T-cell (primary cell): ENCODE data around the gene GPR132. TPM values are rescaled to one million over a fixed set of nuclear protein-coding genes. Genes with fewer than 3 reads are reported as not detected.
A peak's percentile ranks its signal among the peaks of the same experiment; 100 is the strongest.
"Not testable (repeated sequence)": the region's sequence is repeated elsewhere in the genome, so short reads cannot be mapped to it uniquely, and the experiment has no call there.

Experiments
- ATAC-seq, 4 experiments: fragments of 200-7000 bp in 3 of 4; fragments of 150-1000 bp in 1 of 4; cut with Tn5 transposase; replicated peaks in 1 of 4; 1 replicate in 3 of 4; 2 replicates in 1 of 4; pipeline ENCODE4 v1.10.0; 2021; ENCODE audit warnings: moderate library complexity in 3 of 4, mild to moderate bottlenecking in 2 of 4, moderate number of reproducible peaks in 1 of 4
- CTCF ChIA-PET, 2 donors: fragments of 300-600 bp; sonication (Branson Sonifier 250); formaldehyde crosslinking; loops; one replicate each; lab custom pipeline; 2022; ENCODE audit warnings: antibody characterized with exemption in 2 of 2; lab: Charles Lee
- POLR2A ChIA-PET, 2 donors: fragments of 300-600 bp; sonication (Branson Sonifier 250); formaldehyde crosslinking; loops; one replicate each; lab custom pipeline; 2022; ENCODE audit warnings: antibody characterized with exemption in 2 of 2; lab: Charles Lee
- DNase-seq, 35 experiments: peaks; one replicate each; pipeline versions ENCODE4 v3.0.0 to v3.0.0-alpha.2; 2013 to 2023
- H3K27ac ChIP-seq: one replicate; pipeline ENCODE4 v1.5.1; 2013; ENCODE audit warnings: low read length
- H3K27me3 ChIP-seq, 2 experiments: replicated peaks in 1 of 2; 1 replicate in 1 of 2; 2 replicates in 1 of 2; pipeline versions ENCODE4 v1.6.1 to v1.7.0; 2013; ENCODE audit warnings: low read length in 1 of 2, mixed read lengths in 1 of 2; ENCODE audit not compliant: control insufficient read depth in 2 of 2, insufficient read depth in 2 of 2; ENCODE audit errors: extremely low read depth in 1 of 2
- H3K36me3 ChIP-seq, 2 donors: 1 replicate in 1 of 2; 2 replicates in 1 of 2; pipeline versions ENCODE4 v1.6.1 to v1.7.0; 2013; ENCODE audit warnings: low read length in 1 of 2; ENCODE audit not compliant: control insufficient read depth in 2 of 2, insufficient read depth in 1 of 2; ENCODE audit errors: extremely low read depth in 1 of 2
- H3K4me1 ChIP-seq, 2 experiments: 1 replicate in 1 of 2; 2 replicates in 1 of 2; pipeline versions ENCODE4 v1.6.1 to v1.7.0; 2013; ENCODE audit warnings: low read length in 2 of 2, mixed read lengths in 1 of 2; ENCODE audit not compliant: insufficient read depth in 2 of 2, control insufficient read depth in 1 of 2; ENCODE audit errors: extremely low read depth in 1 of 2
- H3K4me3 ChIP-seq, 2 donors: 1 replicate in 1 of 2; 2 replicates in 1 of 2; pipeline versions ENCODE4 v1.5.1 to v1.7.0; 2013; ENCODE audit warnings: mild to moderate bottlenecking in 2 of 2, low read length in 1 of 2, moderate library complexity in 1 of 2; ENCODE audit not compliant: control insufficient read depth in 1 of 2; ENCODE audit errors: extremely low read depth in 1 of 2
- H3K9me3 ChIP-seq: 2 replicates; pipeline ENCODE4 v1.7.0; 2013
- H3K27ac Mint-ChIP-seq, 2 donors: one replicate each; pipeline ENCODE4 v1.8.0; 2020 to 2021; ENCODE audit warnings: mild to moderate bottlenecking in 2 of 2, mixed read lengths in 2 of 2
- H3K27me3 Mint-ChIP-seq, 2 donors: one replicate each; pipeline ENCODE4 v1.8.0; 2021 to 2022; ENCODE audit warnings: mixed read lengths in 2 of 2
- H3K36me3 Mint-ChIP-seq: one replicate; pipeline ENCODE4 v1.8.0; 2021; ENCODE audit warnings: mixed read lengths
- H3K4me1 Mint-ChIP-seq, 3 donors: one replicate each; pipeline ENCODE4 v1.8.0; 2020 to 2022; ENCODE audit warnings: mixed read lengths in 3 of 3, mild to moderate bottlenecking in 1 of 3
- H3K4me3 Mint-ChIP-seq, 3 donors: one replicate each; pipeline ENCODE4 v1.8.0; 2020 to 2022; ENCODE audit warnings: mild to moderate bottlenecking in 3 of 3, mixed read lengths in 3 of 3, moderate library complexity in 3 of 3
- H3K9me3 Mint-ChIP-seq, 3 donors: one replicate each; pipeline ENCODE4 v1.8.0; 2020 to 2022; ENCODE audit warnings: mixed read lengths in 3 of 3
- WGBS: methylation state at CpG from one replicate; pipeline ENCODE4 v1.1.5; 2013; ENCODE audit warnings: missing lambda C conversion rate; ENCODE audit not compliant: insufficient coverage; 5-methylcytosine and 5-hydroxymethylcytosine counted together
- total RNA-seq, 35 experiments: library from RNA in 6 of 35; stranded (reverse) in 6 of 35; fragments of 120-200 nt in 1 of 35; gene quantifications; one replicate each; pipeline versions ENCODE4 v1.2.1 to v1.2.4 and lab custom pipeline; 2013 to 2026

Gene GPR132
- 10 to 100 TPM; 47.0 to 58.0 (median 49.7) TPM for total RNA-seq
- total RNA-seq (2013) = 31.2 TPM
- 32.3 to 261 (median 93.5) reads per million in 29 experiments for total RNA-seq (lab: John Stamatoyannopoulos, UW)

- no peaks in the 10 kb centered on the region for H3K27me3 Mint-ChIP-seq
- CTCF ChIA-PET = interaction anchor here in 1 of 2 donors (0.6 to 1.4 kb wide), 11 partner anchors 9 to 416 kb away, joined by 3 to 11 read pairs (median 4); partner anchors contain the start of genes BRF1, CDCA4 and CLBA1
Observed at GRCh38 chr14:105065280-105066228, at the start of gene GPR132. GPR132 (minus strand) TSS chr14:105065430; CDS start chr14:105055420, 10,010 bp downstream.

GRCh38 chr14:105109243-105109642 lies 44.0 kb upstream of the GPR132 start:
- DNase-seq, H3K9me3 Mint-ChIP-seq, H3K36me3 ChIP-seq, H3K4me3 ChIP-seq, H3K27ac ChIP-seq, ATAC-seq, H3K36me3 Mint-ChIP-seq, POLR2A ChIA-PET, H3K4me3 Mint-ChIP-seq, H3K27ac Mint-ChIP-seq, H3K4me1 ChIP-seq, H3K4me1 Mint-ChIP-seq, H3K9me3 ChIP-seq: not testable (repeated sequence)
- H3K27me3 ChIP-seq = peaks cover 4 to 13% of the 10 kb centered on the region in 2 experiments
- H3K27me3 Mint-ChIP-seq = peaks cover 15 to 26% of the 10 kb centered on the region in 2 donors
- WGBS = 97% methylated on average over 7 of the region's 8 CpGs
- CTCF ChIA-PET = interaction anchor here in 1 of 2 donors (0.7 kb wide), 1 partner anchor 443 kb away, joined by 3 read pairs; no protein-coding TSS in a partner anchor

More at GRCh38 chr14:105065280-105066228, at the start of gene GPR132:
- H3K27ac ChIP-seq = peak within 1 kb of the TSS; percentile 96
- peaks cover 43 to 99% of the 10 kb centered on the region in 2 experiments for H3K4me1 ChIP-seq
- peak within 1 kb of the TSS; percentile 80 to 85 (median 82) for H3K4me3 Mint-ChIP-seq
- H3K27me3 ChIP-seq = no peaks in the 10 kb centered on the region
- peak; percentile 61 to 98 (median 93) for DNase-seq
- H3K9me3 Mint-ChIP-seq = no peaks in the 10 kb centered on the region
- peak; percentile 89 to 93 (median 90) for ATAC-seq
- peaks cover 76 to 80% (median 80%) of the 10 kb centered on the region in 3 donors for H3K4me1 Mint-ChIP-seq
- H3K36me3 ChIP-seq = no peaks in the 10 kb centered on the region
- POLR2A ChIA-PET = interaction anchor here (0.5 to 1.3 kb wide), 18 partner anchors 8 to 1506 kb away, joined by 3 to 5 read pairs (median 4); partner anchors contain the start of genes BRF1 (in 1 of the 2), BTBD6 (in 1 of the 2), CDCA4 (in 1 of the 2) and CRIP1 (in 1 of the 2)
- H3K27ac Mint-ChIP-seq = peak within 1 kb of the TSS; percentile 97 to 98
- H3K9me3 ChIP-seq = no peaks in the 10 kb centered on the region
- 19% methylated on average over 14 of the region's 22 CpGs for WGBS
- H3K36me3 Mint-ChIP-seq = peaks cover 5% of the 10 kb centered on the region
- H3K4me3 ChIP-seq = peak within 1 kb of the TSS; percentile 87 to 90

GRCh38 chr14:105108516-105108864 lies 43.3 kb upstream of the GPR132 start:
- Mint-ChIP-seq H3K36me3 (no peaks in the 10 kb centered on the region), H3K27ac (no peak overlapping the region), H3K9me3 (peaks cover 0 to 4% (median 0%) of the 10 kb centered on the region in 3 donors), H3K4me1 (peaks cover 0 to 5% (median 5%) of the 10 kb centered on the region in 3 donors), H3K27me3 (peaks cover 22 to 32% of the 10 kb centered on the region in 2 donors), H3K4me3 (no peak overlapping the region)
- Histone ChIP-seq H3K27ac (no peak overlapping the region), H3K4me1 (peaks cover 0 to 3% of the 10 kb centered on the region in 2 experiments), H3K9me3 (no peaks in the 10 kb centered on the region), H3K27me3 (peaks cover 4 to 13% of the 10 kb centered on the region in 2 experiments), H3K4me3 (no peak overlapping the region), H3K36me3 (no peaks in the 10 kb centered on the region)
- POLR2A ChIA-PET = no interaction called here
- ATAC-seq (no peak), DNase-seq (no peak)
- WGBS = 82% methylated on average over 4 of the region's 7 CpGs
- CTCF ChIA-PET = no interaction called here

GRCh38 chr14:105107781-105108515 lies 42.7 kb upstream of the GPR132 start:
- H3K36me3 ChIP-seq = no peaks in the 10 kb centered on the region
- DNase-seq = no peak
- H3K4me1 Mint-ChIP-seq = peaks cover 0 to 5% (median 5%) of the 10 kb centered on the region in 3 donors
- no peak for ATAC-seq
- H3K9me3 Mint-ChIP-seq = peaks cover 0 to 4% (median 0%) of the 10 kb centered on the region in 3 donors
- no peak overlapping the region for H3K27ac Mint-ChIP-seq
- H3K4me3 Mint-ChIP-seq = no peak overlapping the region
- H3K36me3 Mint-ChIP-seq = no peaks in the 10 kb centered on the region
- H3K4me1 ChIP-seq = peaks cover 0 to 3% of the 10 kb centered on the region in 2 experiments
- H3K4me3 ChIP-seq = no peak overlapping the region
- H3K27me3 ChIP-seq = peaks cover 4 to 18% of the 10 kb centered on the region in 2 experiments
- ChIA-PET POLR2A (no interaction called here), CTCF (interaction anchor here in 1 of 2 donors (0.6 kb wide), 1 partner anchor 17 kb away, joined by 7 read pairs; no protein-coding TSS in a partner anchor)
- no peaks in the 10 kb centered on the region for H3K9me3 ChIP-seq
- H3K27ac ChIP-seq = no peak overlapping the region
- H3K27me3 Mint-ChIP-seq = peaks cover 22 to 37% of the 10 kb centered on the region in 2 donors
- WGBS = no CpG with 5 or more reads among the region's 9 CpGs

- CTCF ChIA-PET = no interaction called here
Observed at GRCh38 chr14:105107351-105107750, 42.1 kb upstream of the GPR132 start.

More at GRCh38 chr14:105107351-105107750, 42.1 kb upstream of the GPR132 start:
- POLR2A ChIA-PET = no interaction called here
- no peak overlapping the region for H3K27ac Mint-ChIP-seq
- H3K4me3 Mint-ChIP-seq = no peak overlapping the region
- H3K27me3 Mint-ChIP-seq = peaks cover 22 to 43% of the 10 kb centered on the region in 2 donors
- Histone ChIP-seq H3K4me1 (peaks cover 0 to 3% of the 10 kb centered on the region in 2 experiments), H3K4me3 (no peak overlapping the region), H3K27me3 (peaks cover 4 to 22% of the 10 kb centered on the region in 2 experiments), H3K36me3 (no peaks in the 10 kb centered on the region), H3K27ac (no peak overlapping the region), H3K9me3 (no peaks in the 10 kb centered on the region)
- DNase-seq (no peak), ATAC-seq (no peak)
- H3K36me3 Mint-ChIP-seq = no peaks in the 10 kb centered on the region
- H3K9me3 Mint-ChIP-seq = peaks cover 0 to 4% (median 0%) of the 10 kb centered on the region in 3 donors
- WGBS = 87% methylated on average over 4 of the region's 7 CpGs
- H3K4me1 Mint-ChIP-seq = peaks cover 0 to 5% (median 5%) of the 10 kb centered on the region in 3 donors
